ENCODE data around the gene HOXA2. TPM values are rescaled to one million over a fixed set of nuclear protein-coding genes. Genes with fewer than 3 reads are reported as not detected.

HOXA2 gene
- 1.2 and 1.4 TPM in 2 replicates for total RNA-seq

DNA sequence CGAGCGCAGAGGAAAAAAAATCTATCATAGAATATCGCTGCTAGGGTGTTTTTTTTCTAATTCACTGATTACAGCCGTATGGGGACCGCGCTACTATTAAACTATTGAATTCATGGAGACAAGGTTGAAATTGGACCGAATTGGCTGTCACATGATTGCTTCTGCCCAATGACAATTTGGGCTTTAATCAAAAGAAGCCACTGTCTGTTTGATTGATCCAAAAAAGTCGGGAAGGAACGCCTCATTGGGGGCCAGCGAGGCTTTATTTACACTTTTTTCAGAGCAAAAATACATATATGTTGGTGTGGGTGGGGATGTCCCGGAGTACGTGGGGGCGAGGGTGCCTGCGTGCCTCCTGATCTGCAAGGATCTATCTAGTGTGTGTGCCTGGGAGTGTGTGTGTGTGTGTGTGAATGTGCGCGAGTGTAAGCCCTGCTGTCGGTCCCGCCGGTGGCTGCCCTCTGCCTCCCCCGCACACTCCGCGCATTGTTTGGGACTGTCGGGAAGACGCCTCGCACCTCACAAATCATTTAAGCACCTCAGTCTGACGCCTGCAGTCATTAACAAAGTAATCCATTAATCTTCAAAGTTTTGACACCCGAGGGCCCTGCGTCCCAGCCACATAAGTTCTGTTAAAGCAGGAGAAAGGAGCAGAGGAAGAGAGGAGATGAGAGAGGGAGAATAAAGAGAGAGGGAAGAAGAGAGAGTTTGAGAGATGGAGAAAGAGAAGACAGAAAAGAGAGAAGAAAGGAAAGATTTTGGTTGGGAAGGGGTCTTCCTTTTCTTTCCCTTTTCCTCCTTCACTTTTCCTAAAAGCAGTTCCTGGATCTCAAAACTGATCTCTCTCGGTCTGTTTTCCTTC lies at the start of gene HOXA2:
Gene HOXA2, minus strand, starts transcription at position 103 of the 862 bp plus-strand sequence. CDS start 183 bp downstream, outside the sequence.

DNA sequence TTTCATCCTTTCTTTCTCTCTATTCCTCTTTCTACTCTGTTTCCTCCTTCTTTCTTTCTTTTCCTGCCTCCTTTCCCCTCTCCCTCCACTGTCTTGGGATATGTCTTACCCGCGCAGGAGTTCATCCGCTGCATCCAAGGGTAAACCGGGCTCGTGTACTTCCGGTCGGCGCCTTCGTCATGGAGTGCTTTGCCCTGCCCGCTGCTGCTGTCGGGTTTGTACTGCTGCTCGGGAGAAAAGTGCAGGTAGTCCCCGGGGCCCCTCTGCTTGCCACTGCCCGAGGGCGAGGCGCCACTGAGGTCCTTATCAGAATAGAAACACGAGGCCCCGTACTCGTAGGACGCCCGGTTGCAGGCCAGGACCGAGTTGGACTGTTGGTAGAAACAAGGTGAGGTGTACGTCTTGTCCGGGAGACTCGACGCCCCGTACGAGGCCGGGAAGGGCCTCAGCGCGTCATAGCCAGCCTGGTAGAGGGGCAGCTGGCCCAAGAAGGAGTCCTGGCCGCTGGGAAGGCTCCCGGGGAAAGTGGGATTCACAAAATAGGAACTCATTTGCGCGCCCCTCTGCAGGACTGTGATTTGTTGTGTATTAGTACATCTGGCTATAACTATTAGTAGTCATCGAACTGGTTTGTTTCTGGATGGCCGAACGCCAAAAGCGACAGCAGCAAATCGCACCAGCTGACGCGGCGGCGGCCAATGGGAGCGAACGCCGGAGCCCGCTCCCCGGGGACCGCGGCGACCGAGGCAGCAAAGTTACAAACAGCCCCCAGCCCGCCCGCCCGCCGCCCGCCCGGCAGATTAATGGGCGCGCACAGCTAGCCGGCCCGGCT lies 44.9 kb upstream of the HOXA2 start, which contains the start of gene HOXA6:
Gene HOXA6, minus strand, starts transcription at position 576 of the 832 bp plus-strand sequence. Its CDS starts 25 bp downstream, at position 551.

DNA sequence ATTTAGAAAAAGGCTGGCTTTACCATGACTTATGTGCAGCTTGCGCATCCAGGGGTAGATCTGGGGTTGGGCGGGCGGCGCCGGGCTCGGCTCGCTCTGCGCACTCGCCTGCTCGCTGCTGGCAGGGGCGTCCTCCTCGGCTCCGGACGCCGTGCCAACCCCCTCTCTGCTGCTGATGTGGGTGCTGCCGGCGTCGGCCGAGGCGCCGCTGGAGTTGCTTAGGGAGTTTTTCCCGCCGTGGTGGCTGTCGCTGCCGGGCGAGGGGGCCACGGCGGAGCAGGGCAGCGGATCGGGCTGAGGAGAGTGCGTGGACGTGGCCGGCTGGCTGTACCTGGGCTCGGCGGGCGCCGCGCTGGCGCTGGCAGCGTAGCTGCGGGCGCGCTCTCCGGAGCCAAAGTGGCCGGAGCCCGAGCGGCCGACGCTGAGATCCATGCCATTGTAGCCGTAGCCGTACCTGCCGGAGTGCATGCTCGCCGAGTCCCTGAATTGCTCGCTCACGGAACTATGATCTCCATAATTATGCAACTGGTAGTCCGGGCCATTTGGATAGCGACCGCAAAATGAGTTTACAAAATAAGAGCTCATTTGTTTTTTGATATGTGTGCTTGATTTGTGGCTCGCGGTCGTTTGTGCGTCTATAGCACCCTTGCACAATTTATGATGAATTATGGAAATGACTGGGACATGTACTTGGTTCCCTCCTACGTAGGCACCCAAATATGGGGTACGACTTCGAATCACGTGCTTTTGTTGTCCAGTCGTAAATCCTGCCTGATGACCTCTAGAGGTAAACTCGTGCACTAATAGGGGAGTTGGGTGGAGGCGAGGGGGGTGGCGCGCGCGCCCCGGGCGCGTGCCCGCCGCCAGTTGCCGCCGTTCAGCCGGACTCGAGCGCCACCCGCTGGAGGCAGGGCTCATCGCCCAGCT lies 40.8 kb upstream of the HOXA2 start, which contains the start of gene HOXA5:
Gene HOXA5, minus strand, starts transcription at position 659 of the 927 bp plus-strand sequence. Its CDS starts 74 bp downstream, at position 585.

DNA sequence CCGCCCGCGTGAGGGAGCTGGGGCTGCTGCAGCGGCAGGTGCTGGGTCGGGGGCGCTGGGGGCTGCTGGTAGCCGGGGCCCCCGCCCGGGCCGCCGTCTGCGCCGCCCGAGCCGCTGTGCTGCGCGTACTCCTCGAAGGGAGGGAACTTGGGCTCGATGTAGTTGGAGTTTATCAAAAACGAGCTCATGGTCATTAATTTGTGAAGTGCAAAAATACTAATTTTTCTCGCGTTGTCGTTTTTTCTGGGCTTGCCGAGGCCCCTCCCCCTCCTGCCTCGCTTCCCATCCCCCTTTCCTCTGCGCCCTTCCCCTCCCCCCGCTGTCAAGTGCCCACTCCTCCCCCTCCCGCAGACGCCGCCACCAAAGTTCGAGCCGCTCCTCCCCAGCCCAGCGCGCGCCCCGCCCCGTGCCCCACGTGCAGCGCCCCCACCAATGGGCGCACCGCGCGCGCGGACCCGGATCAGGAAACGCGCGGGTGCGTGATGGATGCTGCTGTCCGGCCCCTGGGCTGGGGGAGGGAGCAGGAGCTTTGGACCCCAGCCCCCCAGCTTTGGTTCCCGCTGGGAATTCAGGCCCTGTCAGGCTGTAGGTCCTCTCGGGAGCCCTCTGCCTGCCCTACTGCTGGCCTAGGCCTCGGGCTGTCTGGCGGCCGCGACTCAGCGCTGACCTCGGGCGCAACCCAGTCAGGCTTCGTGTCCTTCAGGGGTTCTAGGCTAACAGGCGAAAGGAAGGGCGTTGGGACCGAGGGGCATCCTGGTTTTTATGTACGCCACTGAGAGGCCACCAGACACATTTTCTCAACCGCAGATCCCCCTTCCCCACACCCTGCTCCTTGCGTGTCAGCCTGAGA lies 28.3 kb upstream of the HOXA2 start, which contains the start of gene HOXA4:
Gene HOXA4, minus strand, starts transcription at position 218 of the 850 bp plus-strand sequence. Its CDS starts 24 bp downstream, at position 194.

DNA sequence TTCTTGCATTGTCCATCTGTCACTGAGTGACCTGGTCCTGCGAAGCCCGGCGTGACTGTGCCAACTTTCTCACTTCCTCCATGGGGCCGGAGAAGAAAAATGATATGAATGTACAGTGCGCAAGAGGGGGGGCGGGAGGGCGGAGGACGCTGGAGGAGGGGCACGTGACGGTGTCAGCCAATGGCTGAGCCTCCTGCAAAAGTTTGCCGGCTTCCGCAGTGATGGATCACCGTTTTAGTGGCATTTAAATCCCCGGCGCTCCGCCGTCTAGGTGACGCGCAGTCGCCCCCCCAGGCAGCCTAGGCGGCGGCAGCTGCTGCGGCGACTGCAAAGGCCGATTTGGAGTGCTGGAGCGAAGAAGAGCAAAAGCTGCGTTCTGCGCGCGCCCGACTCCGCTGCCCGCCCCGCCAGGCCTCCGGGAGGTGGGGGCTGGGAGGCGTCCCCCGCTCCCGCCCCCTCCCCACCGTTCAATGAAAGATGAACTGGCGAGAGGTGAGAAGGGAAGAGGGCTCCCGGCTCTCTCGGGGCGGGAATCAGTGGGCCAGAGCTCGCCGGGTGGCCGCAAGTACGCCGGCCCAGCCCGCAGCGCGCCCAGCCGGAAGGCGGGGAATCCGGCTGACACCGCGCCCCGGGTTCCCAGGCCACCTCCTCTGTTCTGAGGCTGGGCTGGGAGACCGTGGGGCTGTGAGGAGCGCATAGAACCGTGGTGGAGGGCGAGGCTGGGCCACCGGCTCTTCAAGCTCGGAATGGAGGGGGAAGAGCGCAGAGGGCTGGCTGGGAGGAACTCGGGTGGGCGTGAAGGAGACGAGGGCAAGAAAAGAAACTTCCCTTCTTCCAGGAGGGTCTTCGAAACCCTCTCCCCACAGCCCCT lies 6.4 kb downstream of the HOXA2 start, which contains the start of gene HOXA1:
Gene HOXA1, minus strand, starts transcription at position 104 of the 871 bp plus-strand sequence. Its CDS starts 88 bp downstream, at position 16.

Other genes starting within 250 kb of the HOXA2 start
- 8.2 and 19.0 TPM in 2 replicates for gene SKAP2, start 238.1 kb downstream of the HOXA2 start, total RNA-seq
- gene HOXA1, start 6.7 kb downstream of the HOXA2 start, total RNA-seq: 0.20 and 0.52 TPM in 2 replicates
- 0.59 and 2.0 TPM in 2 replicates for gene HOXA4, start 28.1 kb upstream of the HOXA2 start, total RNA-seq
- gene HOXA5, start 41.0 kb upstream of the HOXA2 start, total RNA-seq: 1.2 and 5.1 TPM in 2 replicates
- 1.4 TPM in 1 of 2 replicates, not detected in the other for gene HOXA6, start 45.1 kb upstream of the HOXA2 start, total RNA-seq
- 4.4 and 5.8 TPM in 2 replicates for gene HOXA3, start 49.9 kb upstream of the HOXA2 start, total RNA-seq
- gene HOXA7, start 54.0 kb upstream of the HOXA2 start, total RNA-seq: 0.13 TPM in 1 of 2 replicates, not detected in the other
- 0.33 TPM in 1 of 2 replicates, not detected in the other for gene HOXA9, start 62.9 kb upstream of the HOXA2 start, total RNA-seq
- 0.78 TPM in 1 of 2 replicates, not detected in the other for gene HOXA10, start 71.6 kb upstream of the HOXA2 start, total RNA-seq
- gene HOXA11, start 82.5 kb upstream of the HOXA2 start, total RNA-seq: 0.13 TPM in 1 of 2 replicates, not detected in the other
- not detected in 2 replicates for gene HOXA13, start 97.4 kb upstream of the HOXA2 start, total RNA-seq
- gene EVX1, start 140.1 kb upstream of the HOXA2 start, total RNA-seq: not detected in 2 replicates

Data from smooth muscle cell of the pulmonary artery (primary cell).